Heart left ventricle (tissue), 16 donors: ENCODE measurements around the gene RAI1. TPM values are rescaled to one million over a fixed set of nuclear protein-coding genes. Genes with fewer than 3 reads are reported as not detected.

Experiments
- ATAC-seq, 4 donors: fragments of 200-7000 bp; cut with Tn5 transposase; one replicate each; pipeline ENCODE4 v1.9.1; 2020 to 2022; ENCODE audit warnings: moderate library complexity in 4 of 4, mild to moderate bottlenecking in 3 of 4, moderate number of reproducible peaks in 1 of 4
- DNase-seq, 5 donors: peaks; one replicate each; pipeline ENCODE4 v3.0.0-alpha.2; 2020
- H3K27ac ChIP-seq, 12 donors: fragments of 200-600 bp; sonication (generic) in 4 of 12; one replicate each; pipeline versions ENCODE4 v1.5.0 to v1.8.0; 2016 to 2022; ENCODE audit warnings: mild to moderate bottlenecking in 2 of 12
- H3K27me3 ChIP-seq, 9 donors: fragments of 200-600 bp; sonication (generic) in 2 of 9; one replicate each; pipeline versions ENCODE4 v1.5.1 to v1.8.0; 2016 to 2022; ENCODE audit warnings: mild to moderate bottlenecking in 3 of 9
- H3K36me3 ChIP-seq, 9 donors: fragments of 200-600 bp; sonication (generic) in 2 of 9; one replicate each; pipeline versions ENCODE4 v1.5.0 to v1.8.0; 2018 to 2022; ENCODE audit warnings: mild to moderate bottlenecking in 2 of 9
- H3K4me1 ChIP-seq, 12 donors: fragments of 200-600 bp; sonication (generic) in 4 of 12; one replicate each; pipeline versions ENCODE4 v1.5.0 to v1.8.0; 2016 to 2022; ENCODE audit warnings: mild to moderate bottlenecking in 3 of 12
- H3K4me3 ChIP-seq, 12 donors: fragments of 200-600 bp; sonication (generic) in 4 of 12; one replicate each; pipeline versions ENCODE4 v1.5.0 to v1.8.0; 2017 to 2022; ENCODE audit warnings: mild to moderate bottlenecking in 9 of 12, moderate library complexity in 4 of 12
- H3K9me3 ChIP-seq, 12 donors: fragments of 200-600 bp; sonication (generic) in 4 of 12; one replicate each; pipeline versions ENCODE4 v1.5.0 to v1.8.0; 2016 to 2022; ENCODE audit warnings: mild to moderate bottlenecking in 1 of 12
- POLR2A ChIP-seq, 2 donors: fragments of 450-650 bp; IDR thresholded peaks; one replicate each; pipeline ENCODE4 v1.6.1; 2017; ENCODE audit warnings: antibody characterized with exemption in 2 of 2, mild to moderate bottlenecking in 2 of 2, moderate library complexity in 2 of 2
- WGBS, 4 donors: extraction: QIAGEN DNeasy Blood & Tissue Kit in 2 of 4; methylation state at CpG; one replicate each; pipeline versions ENCODE4 v1.1.5 to v1.1.7; 2013 to 2018; 5-methylcytosine and 5-hydroxymethylcytosine counted together
- intact Hi-C, 10 donors: fragments of 100-400 bp; cut with DNase I; formaldehyde crosslinking; loops; one replicate each; pipeline versions ENCODE4 v1.11.1 to v1.14.2; 2022
- polyA plus RNA-seq, 2 donors: library from polyadenylated mRNA; stranded (reverse); fragments of 200-250 nt; gene quantifications; one replicate each; pipeline ENCODE4 v1.2.3, GENCODE V29; 2013
- total RNA-seq, 9 donors: library from RNA; depleted of rRNA in 2 of 9; stranded (reverse); fragments of >200 nt in 2 of 9; fragmentation: NEBNext Ultra II Directional in 3 of 9; extraction: Animal tissue kit (Norgen Biotek cat#: 25700) in 3 of 9; gene quantifications; one replicate each; pipeline versions ENCODE4 v1.1.0 to v1.2.4, GENCODE V29; 2016 to 2023
- TF ChIP-seq, protein P1 (sequence below), 12 donors: fragments of 200-600 bp; sonication (generic) in 4 of 12; IDR thresholded peaks; one replicate each; pipeline versions ENCODE4 v1.5.0 to v1.8.0; 2018 to 2022; ENCODE audit warnings: antibody characterized with exemption in 12 of 12, mild to moderate bottlenecking in 5 of 12
- donor health status: ischemic (EF 13 %, LVEDD 7.1; RV severe dilation, severe dysfunction).
- donor health status: healthy with polysubstance abuse.
- donor health status: DM: no; HTN: yes; CAD: no.
- donor health status: DM: no; HTN: no; CAD: no.
- donor health status: ischemic (EF 25% LVEDD 6.9; RV normal size, moderate dysfunction).
- donor health status: ischemic (EF 25% LVEDD 5.7; RV mildly dilated, moderate dysfunction).
- donor health status: healthy.
- donor health status: DM: yes; HTN: yes; CAD: no.
- donor health status: ischemic (EF 35%, LVEDD 5.7; RV mildly dilated, moderate dysfunction).
- donor health status: nonischemic (EF 11% LVEDD 7.7; RV severe dilation, severe dysfunction).
- donor health status: DM: yes; HTN: yes; CAD: no.
- donor health status: PGD.
- donor health status: ischemic (EF 29% LVEDD 5.4; RV normal size, mild dysfunction).
- donor health status: nonischemic (EF 23%, LVEDD 6.1; RV moderate dilation, normal function).

RAI1 gene
- total and polyA plus RNA-seq, 11 donors, result 15.1 to 37.2 (median 20.8) TPM

DNA sequence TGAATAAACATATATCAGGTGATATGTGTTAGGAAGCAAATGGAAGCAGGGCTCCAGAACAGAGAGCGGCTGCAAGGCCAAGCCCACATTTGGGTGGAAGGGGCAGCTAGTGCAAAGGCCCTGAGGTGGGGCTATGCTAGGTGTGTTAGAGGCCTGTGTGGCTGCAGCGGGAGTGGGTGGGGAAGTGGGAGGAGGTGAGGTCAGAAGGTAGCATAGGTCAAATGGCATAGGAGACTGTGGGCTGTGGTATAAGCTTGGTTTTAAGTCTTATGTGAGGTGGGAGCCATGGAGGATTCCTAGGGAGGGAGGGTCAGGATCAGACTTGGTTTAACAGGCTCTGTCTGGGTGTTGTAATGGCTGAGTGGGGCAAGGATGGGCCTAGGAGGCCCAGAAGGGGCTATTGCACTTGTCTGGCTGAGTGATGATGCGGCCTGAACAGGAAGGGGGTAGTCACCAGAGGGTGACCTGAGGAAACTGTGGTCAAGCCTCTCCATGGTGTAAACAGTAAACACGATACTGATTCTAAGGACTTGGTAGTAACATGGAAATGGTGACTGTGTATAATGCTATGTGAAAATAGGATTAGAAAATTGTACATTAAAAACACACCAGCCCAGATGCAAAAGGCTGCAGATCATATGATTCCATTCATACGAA, 31.1 kb downstream of the RAI1 start:
- no peaks in the 10 kb centered on the region for H3K27me3 ChIP-seq
- H3K9me3 ChIP-seq, result no peaks in the 10 kb centered on the region
- H3K27ac ChIP-seq, result peak overlapping the region in 4 of 12 donors; percentile 7 to 88 (median 50)
- no peaks in the 10 kb centered on the region for H3K36me3 ChIP-seq
- WGBS, 4 donors, result 78 to 88% (median 82%) methylated on average over 5 of the region's 5 CpGs
- H3K4me1 ChIP-seq, result peaks cover 0 to 62% (median 38%) of the 10 kb centered on the region in 12 donors
- no peak for ATAC-seq
- TF ChIP-seq, protein P1, sequence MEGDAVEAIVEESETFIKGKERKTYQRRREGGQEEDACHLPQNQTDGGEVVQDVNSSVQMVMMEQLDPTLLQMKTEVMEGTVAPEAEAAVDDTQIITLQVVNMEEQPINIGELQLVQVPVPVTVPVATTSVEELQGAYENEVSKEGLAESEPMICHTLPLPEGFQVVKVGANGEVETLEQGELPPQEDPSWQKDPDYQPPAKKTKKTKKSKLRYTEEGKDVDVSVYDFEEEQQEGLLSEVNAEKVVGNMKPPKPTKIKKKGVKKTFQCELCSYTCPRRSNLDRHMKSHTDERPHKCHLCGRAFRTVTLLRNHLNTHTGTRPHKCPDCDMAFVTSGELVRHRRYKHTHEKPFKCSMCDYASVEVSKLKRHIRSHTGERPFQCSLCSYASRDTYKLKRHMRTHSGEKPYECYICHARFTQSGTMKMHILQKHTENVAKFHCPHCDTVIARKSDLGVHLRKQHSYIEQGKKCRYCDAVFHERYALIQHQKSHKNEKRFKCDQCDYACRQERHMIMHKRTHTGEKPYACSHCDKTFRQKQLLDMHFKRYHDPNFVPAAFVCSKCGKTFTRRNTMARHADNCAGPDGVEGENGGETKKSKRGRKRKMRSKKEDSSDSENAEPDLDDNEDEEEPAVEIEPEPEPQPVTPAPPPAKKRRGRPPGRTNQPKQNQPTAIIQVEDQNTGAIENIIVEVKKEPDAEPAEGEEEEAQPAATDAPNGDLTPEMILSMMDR (IDR thresholded peaks at IDR 0.05), result no peak
- TF ChIP-seq POLR2A (IDR thresholded peaks at IDR 0.05), result no peak
- intact Hi-C loops, result loop anchor here in 1 of 10 donors (2.0 kb wide), 1 partner anchor 16 kb away; no protein-coding TSS in a partner anchor
- no peak overlapping the region for H3K4me3 ChIP-seq
- no peak for DNase-seq

DNA sequence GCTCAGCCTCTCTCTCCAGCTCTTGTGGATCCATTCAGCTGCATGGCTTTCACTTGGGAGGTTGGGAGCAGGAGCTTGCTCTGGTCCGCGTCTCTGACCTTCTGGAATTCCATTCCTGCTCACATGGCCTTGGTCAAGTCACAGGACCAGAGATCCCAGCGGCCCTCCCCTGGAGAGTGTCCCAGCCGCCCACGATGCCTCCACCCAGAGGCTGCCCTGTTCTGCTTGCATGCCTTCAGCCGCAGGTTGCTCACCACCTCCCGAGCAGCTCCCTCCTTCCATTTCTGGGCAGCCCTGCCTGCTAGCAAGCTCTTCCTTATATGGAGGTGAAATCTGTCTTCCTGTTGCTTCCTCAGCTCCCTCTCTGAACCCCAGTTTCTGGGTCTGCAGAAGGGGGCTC, 32.6 kb downstream of the RAI1 start:
- peak in 4 of 5 donors; percentile 67 to 83 (median 72) for DNase-seq

DNA sequence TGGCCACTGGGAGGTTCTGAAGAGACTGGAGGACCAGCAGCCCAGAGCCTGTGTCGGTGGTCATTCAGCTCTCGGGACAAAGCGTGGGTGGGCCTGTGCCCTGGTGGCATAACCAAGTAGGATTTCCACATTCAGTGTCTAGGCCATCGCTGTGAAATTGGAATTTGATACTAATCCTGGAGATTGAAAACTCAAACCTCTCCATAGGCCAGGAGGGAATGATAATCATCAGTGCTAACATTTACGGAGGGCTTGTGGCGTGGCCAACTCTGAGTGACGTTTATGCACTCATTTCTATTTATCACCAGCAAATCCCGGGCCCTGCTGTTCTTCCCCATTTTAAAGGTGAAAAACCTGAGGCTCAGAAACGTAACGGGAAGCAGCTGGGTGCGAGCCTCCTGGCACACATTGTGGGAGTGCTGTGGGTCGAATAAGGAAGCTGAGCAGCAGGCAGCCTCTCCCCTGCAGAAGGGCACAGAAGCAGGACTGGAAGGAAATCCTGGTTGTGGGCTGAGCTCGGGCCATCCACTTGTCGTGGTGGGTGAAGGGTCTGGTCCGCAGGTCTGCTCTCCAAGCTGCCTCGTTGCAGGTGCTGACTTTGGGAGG, 33.1 kb downstream of the RAI1 start:
- TF ChIP-seq, protein P1 (IDR thresholded peaks at IDR 0.05), result no peak
- TF ChIP-seq POLR2A (IDR thresholded peaks at IDR 0.05), result no peak
- no peaks in the 10 kb centered on the region for H3K9me3 ChIP-seq

More for the DNA sequence above, 32.6 kb downstream of the RAI1 start:
- 37 to 49% (median 40%) methylated on average over 7 of the region's 7 CpGs for WGBS, 4 donors
- TF ChIP-seq POLR2A (IDR thresholded peaks at IDR 0.05), result no peak
- TF ChIP-seq, protein P1 (IDR thresholded peaks at IDR 0.05), result no peak
- H3K4me1 ChIP-seq, result peaks cover 0 to 75% (median 38%) of the 10 kb centered on the region in 12 donors
- intact Hi-C loops, result loop anchor here in 1 of 10 donors (2.0 kb wide), 1 partner anchor 17 kb away; no protein-coding TSS in a partner anchor
- no peaks in the 10 kb centered on the region for H3K9me3 ChIP-seq
- no peaks in the 10 kb centered on the region for H3K27me3 ChIP-seq
- no peak overlapping the region for H3K4me3 ChIP-seq
- H3K27ac ChIP-seq, result peak overlapping the region; percentile 65 to 88 (median 78)
- no peaks in the 10 kb centered on the region for H3K36me3 ChIP-seq
- ATAC-seq, result peak; percentile 72 to 90 (median 77)

DNA sequence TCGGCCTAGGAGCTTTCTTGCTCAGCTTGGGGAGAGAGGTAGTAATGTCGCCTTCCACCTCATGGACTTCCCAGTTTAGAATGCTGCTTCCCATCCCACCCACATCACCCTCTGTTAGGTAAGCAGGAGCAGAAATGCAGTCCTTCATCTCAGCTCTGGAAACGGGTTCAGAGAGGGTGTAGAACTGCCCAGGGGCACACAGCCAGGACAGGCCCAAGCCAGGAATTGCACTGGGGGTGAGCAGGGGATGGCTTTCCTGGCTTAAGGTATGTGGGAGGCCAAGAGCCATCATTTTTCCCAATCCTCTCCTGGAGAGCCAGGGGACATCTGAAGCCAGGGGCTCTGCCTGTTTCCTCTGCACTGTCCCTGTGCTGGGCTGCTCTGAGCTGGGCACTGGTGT, 33.6 kb downstream of the RAI1 start:
- no peak for TF ChIP-seq POLR2A (IDR thresholded peaks at IDR 0.05)
- TF ChIP-seq, protein P1 (IDR thresholded peaks at IDR 0.05), result no peak
- ATAC-seq (no peak), DNase-seq (no peak)
- H3K27ac ChIP-seq, result peak overlapping the region in 8 of 12 donors; percentile 70 to 88 (median 82)
- WGBS, 4 donors, result 88 to 90% (median 88%) methylated on average over 3 of the region's 3 CpGs
- H3K27me3 ChIP-seq, result no peaks in the 10 kb centered on the region
- no peaks in the 10 kb centered on the region for H3K36me3 ChIP-seq
- no peaks in the 10 kb centered on the region for H3K9me3 ChIP-seq
- peaks cover 0 to 78% (median 39%) of the 10 kb centered on the region in 12 donors for H3K4me1 ChIP-seq
- no peak overlapping the region for H3K4me3 ChIP-seq
- intact Hi-C loops, result no loop called here

More for the DNA sequence above, 33.1 kb downstream of the RAI1 start:
- Histone ChIP-seq H3K4me3 (no peak overlapping the region), H3K27me3 (no peaks in the 10 kb centered on the region), H3K36me3 (no peaks in the 10 kb centered on the region), H3K4me1 (peaks cover 0 to 75% (median 38%) of the 10 kb centered on the region in 12 donors), H3K27ac (peak overlapping the region; percentile 65 to 88 (median 78))
- peak in 3 of 4 donors; percentile 15 to 27 (median 16) for ATAC-seq
- 52 to 57% (median 54%) methylated on average over 13 to 16 of the region's 16 CpGs for WGBS, 4 donors
- intact Hi-C loops, result no loop called here
- DNase-seq, result no peak
